NCI-H82 (cell line): ENCODE results near the gene SORCS2.

Source experiments
- DNase-seq: peaks from one replicate; lab custom pipeline; 2025; lab: John Stamatoyannopoulos, UW

SORCS2 gene

DNA sequence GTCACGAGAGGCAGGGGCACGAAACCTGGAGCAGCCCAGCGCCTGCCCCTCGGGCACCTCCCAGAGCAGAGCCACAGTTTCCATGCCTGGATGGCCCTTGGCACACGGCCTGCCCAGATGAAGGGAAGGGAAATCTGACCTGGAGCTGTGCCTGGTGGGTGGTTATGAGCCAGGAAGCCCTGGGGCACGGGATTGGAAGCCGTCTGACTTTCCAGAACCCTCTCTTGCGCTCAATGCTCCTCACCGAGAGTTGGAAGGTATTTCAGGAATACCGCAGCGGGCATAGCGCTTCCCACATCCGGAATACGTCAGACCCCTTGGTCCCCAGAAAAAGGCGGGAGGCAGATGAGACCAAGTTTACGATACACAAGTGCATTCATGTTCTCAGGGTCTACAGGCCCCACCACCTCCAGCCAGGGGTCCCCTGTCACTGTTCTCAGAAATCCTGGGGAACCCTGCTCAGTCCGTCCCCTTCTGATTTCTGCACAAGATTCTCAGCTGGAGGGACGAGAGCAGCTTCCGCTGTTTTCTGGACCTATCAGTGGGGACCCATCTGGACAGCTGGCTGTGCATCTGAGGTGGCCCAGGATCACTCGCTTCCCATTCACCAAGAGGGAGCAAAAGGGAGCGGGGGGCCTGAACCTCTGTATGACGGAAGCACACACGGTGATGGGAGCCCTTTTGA, 574.5 kb downstream of the SORCS2 start:
- DNase-seq, result no peak

DNA sequence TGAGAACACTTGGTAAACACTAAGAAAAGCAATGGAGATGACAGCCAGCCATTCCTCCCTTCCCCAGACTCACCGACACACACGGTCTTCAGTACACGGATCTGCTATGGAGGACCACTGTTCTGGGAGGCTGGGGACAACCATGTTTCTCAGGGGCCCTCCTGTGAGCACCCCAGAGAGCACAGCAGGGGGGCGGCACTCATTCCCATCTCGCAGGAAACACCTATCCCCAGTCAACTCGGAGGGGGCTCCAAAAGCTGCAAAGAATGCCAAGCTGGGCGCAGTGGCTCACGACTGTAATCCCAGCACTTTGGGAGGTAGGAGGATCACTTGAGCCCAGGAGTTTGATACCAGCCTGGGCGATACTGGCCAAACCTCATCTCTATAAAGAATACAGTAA, 575.2 kb downstream of the SORCS2 start:
- DNase-seq, result no peak

DNA sequence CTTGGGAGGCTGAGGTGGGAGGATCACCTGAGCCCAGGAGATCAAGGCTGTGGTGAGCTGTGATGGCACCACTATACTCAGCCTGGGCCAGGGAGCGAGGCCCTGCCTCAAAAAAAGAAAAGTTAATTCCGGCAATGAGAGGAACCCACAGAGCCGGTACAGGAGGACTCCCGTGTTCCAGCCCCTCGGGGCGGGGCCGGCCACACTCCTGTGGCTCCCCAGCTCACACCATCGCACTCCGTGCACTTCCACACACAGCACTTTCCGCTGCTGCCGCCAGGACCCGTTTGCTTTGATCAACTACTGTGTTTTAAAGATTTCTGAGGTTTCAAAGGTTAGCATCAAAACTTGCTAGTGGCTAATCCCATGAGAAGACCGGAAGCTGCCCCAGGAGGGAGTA, 575.6 kb downstream of the SORCS2 start:
- no peak for DNase-seq

DNA sequence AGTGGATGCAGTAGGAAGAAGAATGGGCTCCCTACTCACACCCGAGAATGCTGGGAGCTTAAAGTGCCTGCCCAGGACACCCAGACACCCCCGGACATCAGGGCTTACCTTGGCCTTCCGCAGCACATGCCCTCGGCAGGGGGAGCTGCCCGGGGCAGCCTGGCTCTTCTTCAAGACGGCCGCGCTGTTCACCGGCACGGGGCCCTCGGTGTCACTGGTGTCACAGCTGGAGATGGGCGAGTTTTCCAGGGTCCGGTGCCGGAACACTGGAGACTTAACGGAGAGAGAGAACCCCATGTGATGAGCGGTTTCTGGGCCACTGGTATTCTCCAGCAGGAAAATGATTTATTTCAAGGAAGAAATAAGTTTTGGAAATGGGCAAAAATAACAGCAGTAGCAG, 576.4 kb downstream of the SORCS2 start:
- no peak for DNase-seq

DNA sequence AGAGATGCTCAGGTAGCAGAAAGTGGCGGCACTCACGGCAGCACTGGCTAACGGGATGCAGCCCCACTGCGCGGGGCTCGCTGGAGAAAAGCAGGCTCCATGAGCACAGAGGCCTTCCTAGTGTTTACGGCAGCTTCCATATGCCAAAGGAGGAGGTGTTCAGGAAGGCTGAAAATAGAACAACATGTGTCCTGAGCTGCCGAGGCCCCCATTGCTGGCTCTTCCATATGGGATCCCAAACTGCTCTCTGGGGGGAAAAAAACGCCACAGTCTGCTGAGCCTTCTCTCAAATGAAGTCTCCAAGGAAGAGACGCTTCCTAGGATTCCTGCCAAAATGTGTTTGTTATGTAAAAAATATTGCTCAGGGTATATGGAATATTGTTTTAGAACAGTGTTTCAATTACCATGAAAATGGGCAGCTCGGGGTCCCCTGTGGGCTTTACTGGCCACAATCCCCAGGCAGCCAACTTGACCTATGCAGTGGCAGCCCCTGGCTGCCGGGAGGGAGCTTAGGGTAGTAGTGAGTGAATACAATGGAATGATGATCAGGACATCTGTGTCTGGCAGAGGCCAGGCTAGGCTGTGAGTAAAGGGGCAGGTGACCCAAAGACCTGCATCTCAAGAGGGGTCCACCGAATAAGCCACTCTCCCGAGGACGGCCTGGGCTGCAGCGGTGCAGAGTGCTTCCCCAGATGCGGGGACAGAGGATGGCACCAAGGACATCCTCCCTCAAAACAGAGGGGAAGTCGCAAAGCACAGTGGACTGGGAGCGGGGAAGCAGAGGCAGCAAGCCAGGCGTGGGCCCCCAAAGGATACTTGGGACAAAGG, 577.3 kb downstream of the SORCS2 start:
- DNase-seq, result no peak

DNA sequence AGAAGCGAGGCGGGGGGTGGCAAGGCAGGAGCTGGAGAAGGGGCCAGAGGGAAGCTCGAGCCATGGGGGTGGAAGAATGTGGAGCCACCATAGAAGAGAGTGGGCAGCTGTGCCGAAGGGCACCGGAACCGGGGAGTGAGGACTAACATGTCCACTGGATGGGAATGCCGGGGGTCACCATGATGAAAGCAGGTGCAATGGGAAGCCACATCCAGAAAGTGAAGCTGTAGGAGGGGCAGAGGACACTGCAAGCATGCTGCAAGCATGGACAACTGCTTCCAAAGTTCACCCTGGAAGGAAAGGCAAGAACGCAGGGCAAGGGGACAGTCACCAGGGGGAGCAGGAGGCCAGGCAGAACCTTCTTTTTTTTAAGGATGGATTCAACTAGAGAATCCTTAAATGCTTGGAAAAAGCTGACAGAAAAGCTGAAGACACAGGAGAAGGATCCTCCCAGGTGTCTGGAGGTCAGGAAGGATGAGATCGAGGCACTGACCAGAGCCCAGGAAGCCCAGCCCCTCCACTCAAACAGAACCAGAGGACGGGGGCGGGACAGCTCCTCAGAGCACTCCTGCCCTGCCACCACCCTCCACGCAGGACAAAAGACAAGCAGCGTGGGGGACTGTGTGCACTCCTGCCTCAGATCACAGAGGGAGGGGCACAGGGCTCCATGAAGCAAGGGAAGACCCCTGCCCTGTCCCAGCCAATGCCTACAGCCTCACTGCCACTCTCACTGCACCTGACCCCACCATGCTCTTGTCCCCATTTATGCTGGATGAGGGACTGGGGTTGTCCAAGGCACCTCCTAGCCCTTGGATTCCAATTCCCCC, 578.1 kb downstream of the SORCS2 start:
- peak; percentile 10 for DNase-seq

DNA sequence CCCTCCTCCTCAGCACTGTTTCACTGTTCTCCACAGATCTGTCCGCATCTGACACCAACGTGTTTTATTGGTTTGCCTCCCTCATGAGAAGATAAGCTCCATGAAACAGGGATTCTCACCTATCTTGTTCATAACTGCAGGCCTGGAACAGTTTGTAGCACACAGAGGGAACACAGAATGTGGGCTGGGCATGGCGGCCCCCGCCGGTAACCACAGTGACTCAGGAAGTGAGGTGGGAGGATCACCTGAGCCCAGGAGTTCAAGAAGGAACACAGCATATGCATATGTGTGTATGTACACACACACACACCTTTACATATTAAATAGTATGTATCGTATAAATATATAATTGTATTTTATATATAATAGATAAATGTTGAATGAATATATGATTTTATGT, 578.7 kb downstream of the SORCS2 start:
- DNase-seq, result no peak

DNA sequence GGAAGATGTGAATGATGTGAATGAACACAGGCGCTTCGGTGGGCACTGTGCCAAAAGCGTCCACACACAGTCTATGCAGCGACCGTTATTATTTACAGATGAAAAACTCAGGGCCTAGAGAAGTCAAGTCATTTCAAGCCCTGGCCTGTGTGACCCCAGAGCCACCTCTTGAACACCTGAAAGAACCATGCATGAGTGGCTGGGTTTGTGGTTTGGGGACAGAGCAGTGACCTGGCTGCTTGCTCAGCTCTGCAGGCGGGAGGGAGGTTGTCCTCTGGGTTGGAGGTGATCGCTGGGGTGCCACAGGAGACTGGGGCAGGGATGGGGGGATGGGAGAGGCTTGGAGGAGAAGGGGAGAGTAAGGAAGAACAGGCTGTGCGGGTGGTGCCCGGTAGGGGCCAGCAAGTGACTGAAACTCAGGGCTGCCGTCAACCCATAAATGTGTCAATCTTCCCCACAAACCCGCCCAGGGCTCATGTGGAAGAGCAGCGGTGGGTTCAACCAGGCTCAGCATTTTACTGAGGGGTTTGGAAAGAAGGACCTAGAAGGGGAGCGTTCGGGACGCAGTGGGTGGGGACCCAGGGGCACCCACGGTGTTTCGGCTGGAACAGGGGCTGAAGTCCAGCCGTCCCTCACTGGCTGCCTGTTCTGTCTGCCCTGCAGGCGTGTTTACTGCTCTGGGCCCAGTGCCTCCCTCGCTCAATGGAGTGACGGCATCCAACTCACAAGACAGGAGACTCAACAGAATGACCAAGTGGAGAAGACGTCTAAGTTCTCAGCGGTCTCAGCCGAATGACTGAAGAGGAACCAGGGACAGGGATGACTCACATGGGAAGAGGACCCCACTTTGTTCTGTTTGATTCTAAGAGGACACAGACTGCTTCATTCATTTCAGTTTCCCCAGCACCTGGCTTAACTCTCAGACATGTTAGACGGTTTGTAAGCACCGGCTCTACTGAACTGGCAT, 579.5 kb downstream of the SORCS2 start:
- DNase-seq, result no peak

DNA sequence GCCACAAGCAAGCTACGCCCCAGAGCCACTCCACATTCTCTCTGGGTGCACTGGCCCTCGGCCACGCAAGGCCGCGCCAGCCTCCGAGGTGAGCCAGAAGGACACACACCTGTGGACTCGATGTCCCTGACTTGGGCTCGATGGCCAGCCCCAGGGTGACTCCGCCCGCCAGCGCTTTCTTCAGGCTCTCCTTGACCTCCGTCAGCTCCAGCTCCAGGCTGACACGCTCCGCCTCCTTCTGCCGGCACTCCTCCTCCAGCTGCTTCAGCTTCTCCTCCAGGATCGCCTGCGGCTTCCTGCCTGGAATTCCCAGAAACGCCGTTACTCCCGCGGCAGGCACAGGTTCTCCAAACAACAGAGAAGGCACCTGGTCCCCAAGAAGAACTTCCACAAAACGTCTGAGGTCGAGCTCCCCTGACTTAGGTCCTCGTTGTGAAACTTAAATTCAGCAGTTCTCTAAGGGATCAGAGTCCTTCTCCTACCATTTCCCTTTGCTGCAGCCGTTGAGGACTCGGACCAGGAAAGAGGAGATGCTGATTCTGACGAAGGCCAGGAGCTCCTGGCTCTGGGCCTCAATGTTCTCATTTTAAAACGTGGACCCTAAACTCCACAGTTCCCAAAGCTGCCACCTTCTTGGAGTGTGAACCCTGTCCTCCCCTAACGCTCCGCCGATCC, 580.5 kb downstream of the SORCS2 start:
- no peak for DNase-seq

DNA sequence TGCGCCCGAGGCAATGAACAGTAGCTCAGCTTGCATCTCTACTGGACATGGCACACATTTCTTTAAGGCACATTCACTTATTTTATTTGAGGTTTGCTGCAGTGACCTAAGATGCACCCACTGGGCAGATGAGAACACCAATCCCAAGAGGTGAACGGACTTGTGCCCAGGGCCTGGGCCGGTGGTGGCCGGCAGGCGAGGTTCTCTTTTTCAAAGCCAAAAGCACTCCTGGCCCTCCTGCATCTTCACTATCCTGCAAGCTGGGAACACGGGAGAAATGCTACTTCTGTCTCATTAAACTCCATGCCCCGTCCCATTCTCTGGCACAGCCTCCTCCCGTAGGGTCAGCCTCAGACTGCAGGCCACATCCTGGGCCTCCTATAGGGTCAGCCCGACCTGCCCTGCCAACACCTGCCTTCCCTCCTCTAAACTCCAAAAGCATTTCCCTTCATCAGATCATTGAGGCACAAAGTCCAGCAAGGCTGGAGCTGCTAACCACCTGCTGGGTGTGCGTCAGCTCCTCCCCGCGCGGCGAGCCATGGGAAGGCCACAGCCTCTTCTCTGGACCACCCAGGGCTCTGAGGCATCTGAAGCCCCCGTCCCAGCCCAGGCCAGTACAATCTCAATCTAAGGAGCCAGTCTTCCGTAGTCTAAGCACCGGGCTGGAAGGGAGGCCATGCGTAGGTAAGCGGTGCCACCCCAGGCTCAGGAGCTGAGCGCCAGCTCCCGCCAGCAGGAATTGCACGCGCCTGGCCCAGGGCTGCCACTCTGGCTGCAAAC, 581.3 kb downstream of the SORCS2 start:
- no peak for DNase-seq

DNA sequence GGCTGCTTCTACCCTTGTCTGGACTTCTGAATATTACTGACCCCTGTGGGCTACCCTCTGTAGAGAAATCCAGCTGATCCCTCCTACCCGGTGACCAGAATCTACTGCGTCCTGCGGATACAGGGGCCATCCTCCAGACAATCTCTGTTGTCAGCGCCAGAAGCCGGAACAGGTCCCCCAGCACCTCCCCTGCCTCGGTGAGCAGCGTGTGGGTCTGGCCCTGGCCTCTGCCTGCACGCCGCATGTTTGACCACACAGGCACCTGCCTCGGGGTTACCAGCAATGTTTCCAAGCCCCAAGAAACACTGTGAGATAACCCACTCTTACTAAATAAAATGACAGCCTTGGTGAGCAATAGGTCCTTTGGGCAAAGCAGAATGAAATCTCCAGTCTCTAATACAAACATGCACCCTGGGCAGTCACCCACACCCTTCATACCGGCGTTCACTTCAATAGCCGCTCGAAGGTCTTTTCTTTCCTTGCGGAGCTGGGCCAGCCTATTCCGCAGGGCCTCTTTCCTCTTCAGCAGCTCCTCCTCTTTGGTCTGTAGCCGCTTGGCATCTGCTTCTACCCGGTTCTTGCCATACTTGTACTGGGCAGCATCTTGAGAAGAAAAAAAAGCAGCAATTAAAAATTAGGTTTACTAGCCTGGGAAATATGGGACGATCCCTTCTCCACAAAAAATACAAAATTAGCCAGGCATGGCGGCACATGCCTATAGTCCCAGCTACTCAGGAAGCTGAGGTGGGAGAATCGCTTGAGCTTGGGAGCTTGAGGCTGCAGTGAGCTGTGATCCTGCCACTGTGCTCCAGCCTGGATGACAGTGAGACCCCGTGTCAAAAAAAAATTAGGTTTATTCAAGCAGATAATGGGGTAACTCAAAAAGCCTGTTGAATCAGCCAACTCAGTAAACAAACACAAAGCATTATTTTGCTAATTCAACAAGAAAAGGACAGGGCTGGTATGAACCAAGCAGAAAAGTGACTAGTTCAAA, 582.3 kb downstream of the SORCS2 start:
- DNase-seq, result no peak

DNA sequence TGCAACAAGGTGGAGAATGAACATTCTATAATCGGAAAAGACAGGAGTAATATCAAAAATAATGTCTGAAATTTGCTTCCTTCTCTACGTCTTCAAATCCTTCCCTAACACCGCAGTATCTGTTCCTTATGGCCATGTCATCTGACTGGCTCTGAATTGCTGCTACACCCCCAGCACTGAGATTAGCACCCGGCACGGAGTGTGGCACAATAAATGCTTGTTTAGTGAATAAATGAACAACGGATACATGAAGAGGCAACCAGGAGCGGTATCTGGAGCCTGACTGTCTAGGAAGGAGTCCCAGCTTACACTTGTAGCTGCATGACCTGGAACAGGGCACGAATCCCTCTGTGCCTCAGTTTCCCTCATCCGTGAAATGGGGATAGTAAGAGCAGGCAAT, 583.1 kb downstream of the SORCS2 start:
- DNase-seq, result no peak

DNA sequence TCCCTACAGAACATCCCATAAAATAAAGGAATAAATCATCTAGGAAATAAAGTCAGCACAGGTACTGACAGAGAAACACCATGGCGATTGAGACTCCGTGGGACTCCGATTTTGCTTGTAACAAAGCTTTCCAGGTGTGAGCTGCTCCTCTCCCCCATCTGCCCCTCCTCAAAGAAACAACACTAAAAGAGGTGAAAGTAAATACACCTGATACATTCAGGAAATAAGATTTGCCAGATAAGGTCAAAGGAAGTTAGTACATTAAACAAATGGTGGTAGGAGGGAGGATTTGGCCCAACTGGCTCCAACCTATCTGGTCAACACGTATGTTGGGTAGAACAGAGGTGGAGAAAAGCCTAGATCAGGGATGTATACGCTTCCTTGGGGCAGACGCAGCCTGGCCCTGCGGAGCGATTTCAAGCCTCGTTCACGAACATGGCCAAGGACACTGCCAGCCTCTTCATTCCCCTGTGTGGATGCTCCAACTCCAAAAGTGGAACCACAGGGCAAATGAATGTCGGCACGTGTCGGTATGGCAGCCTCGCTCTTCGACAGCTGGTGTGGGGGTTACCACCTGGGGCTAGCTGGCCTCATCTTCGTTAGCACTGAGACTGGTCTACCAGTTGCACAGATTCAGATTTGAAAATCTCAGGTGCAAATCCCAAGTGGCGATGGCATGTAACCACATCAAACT, 584.8 kb downstream of the SORCS2 start:
- no peak for DNase-seq

DNA sequence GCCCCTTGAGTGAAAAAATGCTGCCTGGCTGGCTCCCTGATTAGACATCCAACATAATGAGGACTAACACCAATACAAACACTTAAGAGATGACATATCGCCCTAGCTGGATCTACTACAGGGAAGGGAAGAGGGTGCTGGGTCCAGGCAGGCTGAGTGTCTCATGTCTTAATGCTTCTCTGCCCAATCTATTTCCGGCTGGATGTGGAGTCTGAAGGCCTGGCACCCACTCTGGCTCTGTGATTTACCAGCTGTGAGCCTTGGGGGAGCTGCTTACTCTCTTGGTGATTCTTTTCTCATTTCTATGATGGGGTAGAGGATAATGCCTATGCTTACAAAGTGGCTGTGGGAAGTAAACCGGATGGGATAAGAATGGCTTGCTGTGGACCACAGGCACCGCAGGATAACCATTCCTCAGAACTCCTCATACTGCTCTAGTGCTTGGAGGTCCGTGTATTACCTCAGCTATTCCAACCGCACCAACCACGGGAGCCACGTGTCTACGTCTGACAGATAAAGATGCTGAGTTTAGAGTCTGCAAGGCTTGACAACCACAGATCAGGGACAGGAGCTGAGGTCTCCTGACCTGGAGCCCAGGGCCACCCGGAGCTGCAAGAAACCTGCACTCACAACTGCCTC, 585.7 kb downstream of the SORCS2 start:
- DNase-seq, result no peak

DNA sequence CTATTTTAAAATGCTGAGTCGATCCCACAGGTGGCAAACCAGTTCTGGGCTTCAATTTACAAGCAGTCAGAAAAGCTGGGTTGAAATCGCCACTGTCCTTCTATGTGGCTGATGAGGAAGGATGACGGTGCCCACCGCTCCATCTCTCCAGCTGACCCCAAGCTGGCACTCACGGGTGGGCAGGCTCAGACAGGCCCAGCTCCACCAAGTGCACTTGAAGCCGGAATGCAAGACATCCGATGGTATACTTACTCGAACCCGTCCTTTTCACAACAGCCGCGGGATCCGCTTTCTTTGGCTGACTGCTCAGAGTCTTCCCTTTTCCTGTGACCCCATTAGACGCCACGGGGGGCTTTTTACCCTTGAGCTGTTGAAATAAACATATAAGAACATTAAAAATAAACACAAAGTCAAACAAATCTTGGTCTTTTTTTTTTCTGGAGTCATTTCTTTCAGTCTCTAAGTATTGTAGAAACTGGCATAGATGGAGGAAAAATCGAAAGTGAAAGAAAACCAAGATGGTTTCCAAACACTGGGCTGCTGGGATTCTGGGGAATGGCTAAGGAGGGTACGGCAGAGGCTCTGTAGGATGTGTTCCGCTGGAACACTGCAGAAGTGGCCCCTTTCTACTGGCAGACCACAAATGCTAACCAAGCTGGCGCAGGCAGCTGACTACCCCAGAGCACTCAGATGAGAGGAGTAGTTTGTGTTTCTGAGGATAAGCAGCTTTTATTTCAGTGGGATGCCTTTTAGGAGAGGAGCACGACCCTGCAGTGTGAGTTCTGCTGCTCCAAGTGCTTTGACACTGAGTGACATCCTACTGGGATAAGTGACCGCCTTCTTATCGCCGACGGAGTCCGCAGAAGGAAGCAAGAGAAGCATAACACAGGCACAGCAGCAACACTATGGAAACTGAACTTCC, 586.4 kb downstream of the SORCS2 start:
- no peak for DNase-seq

DNA sequence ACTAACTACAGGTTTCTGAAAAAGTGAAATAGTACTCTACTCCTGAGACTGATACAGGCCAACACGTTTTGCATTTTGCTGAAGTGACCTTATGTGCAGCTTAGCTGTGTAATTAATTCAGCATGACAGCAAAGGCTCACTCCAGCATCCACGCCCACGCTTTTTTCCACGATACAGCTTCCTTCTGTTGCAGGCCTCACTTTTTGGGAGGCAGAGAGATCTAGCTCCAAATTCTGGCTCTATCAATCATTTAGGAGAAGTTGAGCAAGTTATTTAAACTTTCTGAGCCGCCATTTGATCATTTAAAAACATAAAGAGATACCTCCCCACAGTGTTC, 587.1 kb downstream of the SORCS2 start:
- no peak for DNase-seq
